GM12872 (cell line): Measurements from ENCODE around the gene CLPX.

Experiments used
- TF ChIP-seq, protein P1 (sequence below): IDR thresholded peaks from 3 replicates; pipeline ENCODE4 v1.5.1; 2011; ENCODE audit warnings: low read depth, mild to moderate bottlenecking, low read length, moderate library complexity; ENCODE audit not compliant: insufficient read depth

Gene CLPX

DNA sequence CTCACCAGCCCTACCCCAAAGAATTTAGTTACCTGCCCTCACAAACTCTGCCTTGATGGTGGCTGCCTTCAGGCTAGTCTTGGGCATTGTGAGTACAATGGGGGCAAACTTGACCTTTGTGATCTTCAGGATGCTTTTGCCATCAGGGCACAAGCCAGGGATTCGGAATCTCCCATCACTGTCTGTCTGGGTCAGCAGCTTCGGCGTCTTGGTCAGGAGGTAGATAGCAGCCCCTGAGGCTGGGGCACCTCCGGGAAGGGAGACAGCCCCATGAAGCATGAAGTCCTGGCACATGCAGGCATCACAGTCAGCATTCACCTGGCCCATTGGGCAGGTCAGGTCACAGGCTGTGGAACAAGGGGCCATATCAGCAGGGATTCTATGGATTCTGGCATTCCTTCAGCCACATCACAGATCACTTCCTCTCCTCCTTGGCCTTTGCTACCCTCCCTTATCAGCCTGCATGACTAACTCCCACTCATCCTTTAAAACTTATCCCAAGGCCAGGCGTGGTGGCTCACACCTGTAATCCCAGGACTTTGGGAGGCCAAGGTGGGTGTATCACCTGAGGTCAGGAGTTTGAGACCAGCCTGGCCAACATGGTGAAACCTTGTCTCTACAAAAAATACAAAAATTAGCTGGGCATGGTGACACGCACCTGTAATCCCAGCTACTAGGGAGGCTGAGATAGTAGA is 19.2 kb upstream of the CLPX start:
- TF ChIP-seq, protein P1, sequence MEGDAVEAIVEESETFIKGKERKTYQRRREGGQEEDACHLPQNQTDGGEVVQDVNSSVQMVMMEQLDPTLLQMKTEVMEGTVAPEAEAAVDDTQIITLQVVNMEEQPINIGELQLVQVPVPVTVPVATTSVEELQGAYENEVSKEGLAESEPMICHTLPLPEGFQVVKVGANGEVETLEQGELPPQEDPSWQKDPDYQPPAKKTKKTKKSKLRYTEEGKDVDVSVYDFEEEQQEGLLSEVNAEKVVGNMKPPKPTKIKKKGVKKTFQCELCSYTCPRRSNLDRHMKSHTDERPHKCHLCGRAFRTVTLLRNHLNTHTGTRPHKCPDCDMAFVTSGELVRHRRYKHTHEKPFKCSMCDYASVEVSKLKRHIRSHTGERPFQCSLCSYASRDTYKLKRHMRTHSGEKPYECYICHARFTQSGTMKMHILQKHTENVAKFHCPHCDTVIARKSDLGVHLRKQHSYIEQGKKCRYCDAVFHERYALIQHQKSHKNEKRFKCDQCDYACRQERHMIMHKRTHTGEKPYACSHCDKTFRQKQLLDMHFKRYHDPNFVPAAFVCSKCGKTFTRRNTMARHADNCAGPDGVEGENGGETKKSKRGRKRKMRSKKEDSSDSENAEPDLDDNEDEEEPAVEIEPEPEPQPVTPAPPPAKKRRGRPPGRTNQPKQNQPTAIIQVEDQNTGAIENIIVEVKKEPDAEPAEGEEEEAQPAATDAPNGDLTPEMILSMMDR = no peak

DNA sequence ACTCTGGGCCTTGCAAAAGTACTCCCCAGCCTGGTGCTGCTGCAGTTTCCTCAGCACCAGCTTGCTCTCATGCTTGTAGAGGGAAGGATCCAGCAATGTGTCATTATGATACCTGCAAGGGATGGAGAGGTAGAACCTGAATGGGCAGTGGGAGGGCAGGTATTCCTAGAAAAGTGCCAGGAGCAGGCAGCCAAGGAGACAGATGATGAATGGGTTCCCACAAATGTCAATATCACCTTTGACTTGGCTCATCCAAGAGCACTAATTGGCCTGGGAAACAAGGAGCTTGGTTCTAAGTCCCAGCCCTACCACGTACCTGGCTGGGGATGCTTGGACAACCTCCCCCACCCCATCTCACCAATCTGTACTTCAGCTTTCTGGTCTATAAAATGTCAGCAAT is 16.8 kb upstream of the CLPX start:
- TF ChIP-seq, protein P1 = no peak

DNA sequence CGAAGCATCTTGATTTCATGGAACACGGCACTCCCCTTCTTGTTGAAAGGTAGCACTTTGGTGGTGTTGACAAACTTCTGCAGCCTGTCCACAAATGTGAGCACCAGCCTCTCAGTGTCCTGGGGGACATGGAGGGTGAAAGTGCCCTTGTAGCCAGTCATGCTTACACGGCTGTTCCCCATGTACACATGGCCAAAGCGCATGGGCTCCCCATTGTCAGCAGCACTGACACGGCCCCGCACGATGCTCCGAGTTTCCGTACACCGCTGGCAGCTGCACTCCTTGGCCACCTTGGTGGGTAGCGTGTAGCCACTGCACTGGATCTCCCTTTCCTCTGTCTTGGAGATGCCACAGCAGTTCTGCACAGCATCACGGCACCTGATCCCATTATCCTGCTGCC is 13.4 kb upstream of the CLPX start:
- TF ChIP-seq, protein P1 = no peak

DNA sequence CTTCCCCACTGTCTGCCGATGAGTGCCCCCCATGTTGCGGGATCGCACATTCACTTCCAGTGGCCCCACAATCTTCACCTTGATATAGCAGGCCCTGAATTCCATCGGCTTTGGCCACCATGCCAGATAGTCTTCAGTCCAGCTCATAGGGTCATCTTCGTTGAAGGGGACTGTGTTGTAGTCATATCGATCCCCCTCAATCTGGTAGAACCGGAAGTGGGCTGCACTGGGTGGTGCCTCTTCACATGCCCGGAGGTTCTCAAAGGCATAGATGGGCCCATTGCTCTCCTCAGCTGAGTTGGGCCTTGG is 12.1 kb upstream of the CLPX start:
- TF ChIP-seq, protein P1 = no peak

DNA sequence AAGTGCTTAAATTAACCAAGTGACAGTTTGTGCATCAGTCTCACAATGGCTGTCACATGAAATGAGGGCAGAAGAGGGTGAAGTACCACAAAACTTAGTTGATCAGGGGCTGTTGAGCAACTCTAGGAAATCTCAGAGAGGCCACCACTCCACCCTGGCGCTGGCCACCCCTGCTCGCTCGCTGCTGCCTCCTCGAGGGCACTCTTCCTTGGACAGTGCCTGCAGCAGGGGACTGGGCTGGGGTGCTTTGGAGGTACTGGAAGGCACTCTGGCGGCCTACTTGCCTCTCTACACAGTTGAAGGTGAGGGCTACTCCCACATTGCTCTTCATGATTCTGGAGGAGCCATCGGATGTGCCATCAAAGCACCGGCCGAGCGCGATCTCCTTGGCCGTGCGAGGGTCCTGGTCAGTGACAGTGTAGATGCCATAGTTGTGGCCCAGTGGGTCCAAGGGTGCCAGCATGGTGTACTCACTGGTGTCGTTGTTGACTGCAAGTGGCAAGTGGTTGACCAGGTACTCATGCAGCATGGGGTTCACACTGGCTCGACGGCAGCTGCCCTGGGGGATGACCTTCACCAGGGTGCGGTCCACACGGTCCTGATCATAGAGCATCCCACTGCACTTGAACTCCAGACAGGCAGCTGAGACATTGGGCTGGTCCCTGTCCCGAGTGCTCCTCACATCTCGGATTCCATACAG is 11.6 kb upstream of the CLPX start:
- TF ChIP-seq, protein P1 = no peak

DNA sequence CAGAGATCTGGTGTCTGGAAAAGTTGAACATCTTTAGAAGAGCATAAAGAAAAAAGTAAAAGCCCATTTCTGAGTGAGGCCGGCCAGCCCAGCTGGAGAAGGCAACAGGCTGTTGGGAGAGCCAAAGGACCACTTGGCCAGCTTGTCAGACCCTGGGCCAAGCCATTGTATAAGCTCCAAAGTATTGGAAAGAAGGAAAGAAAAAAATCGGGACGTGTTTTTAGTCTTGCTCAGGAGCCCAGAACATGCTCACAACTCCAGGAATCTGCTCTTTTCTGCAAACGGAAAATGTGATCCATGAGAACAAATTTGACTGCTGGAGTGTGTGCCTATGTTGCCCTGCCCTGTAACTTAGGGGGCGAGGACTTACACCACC is 10.4 kb upstream of the CLPX start:
- TF ChIP-seq, protein P1 = no peak

DNA sequence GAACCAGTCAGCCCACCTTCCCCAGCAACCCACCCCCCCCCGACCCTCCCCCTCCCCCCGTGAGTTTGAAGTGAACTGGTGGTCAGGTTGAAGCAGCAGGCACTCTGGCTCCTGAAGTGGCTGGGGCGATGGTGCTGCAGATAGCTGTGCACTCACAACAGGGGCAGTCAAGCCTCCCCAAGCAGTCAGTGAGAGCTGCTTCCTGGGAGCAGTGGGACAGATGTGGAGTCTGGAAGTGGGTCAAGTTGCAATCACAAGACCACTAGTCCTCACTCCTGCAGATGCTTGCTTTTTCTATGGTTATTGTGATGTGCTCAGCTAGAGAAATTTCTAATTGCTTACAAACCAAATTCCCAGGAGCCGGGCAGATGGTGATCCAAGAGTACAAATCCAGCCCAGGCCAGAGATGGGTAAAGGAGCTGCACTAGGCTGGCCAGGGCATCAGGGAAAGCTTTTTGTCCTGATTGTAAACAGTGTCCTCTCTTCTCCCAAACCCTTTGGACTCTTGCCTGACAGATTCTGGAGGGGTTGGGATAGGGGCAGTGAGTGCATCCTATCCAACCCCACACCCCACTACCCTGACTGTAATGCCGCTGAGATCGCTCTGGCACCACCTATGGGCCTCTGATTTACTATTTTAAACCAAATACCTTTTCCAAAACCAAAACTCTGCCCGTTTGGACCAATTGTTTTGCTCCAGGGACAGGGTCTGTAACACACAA is 9.8 kb upstream of the CLPX start:
- TF ChIP-seq, protein P1 = no peak
